Endothelial cell of umbilical vein (primary cell): ENCODE data around the gene FLT4. TPM values are rescaled to one million over a fixed set of nuclear protein-coding genes. Genes with fewer than 3 reads are reported as not detected.

Source experiments
- BruUV-seq: library from RNA; stranded (reverse); fragments of 400-500 nt; replicated peaks from 2 replicates; lab custom pipeline; 2021; lab: Mats Ljungman, UMichigan
- CTCF ChIA-PET: fragments of 300-600, 350-600 bp; sonication (Branson Sonifier 250); formaldehyde crosslinking; loops from one replicate; lab custom pipeline; 2021; ENCODE audit warnings: antibody characterized with exemption, inconsistent platforms; lab: Charles Lee
- POLR2A ChIA-PET: fragments of 300-600, 350-600 bp; sonication (Branson Sonifier 250); formaldehyde crosslinking; loops from one replicate; lab custom pipeline; 2021; ENCODE audit warnings: antibody characterized with exemption, inconsistent platforms; lab: Charles Lee
- DNase-seq: peaks from one replicate; pipeline ENCODE4 v3.0.0-alpha.2; 2011; ENCODE audit warnings: low read depth, low spot score
- FAIRE-seq: peaks from 2 replicates; lab custom pipeline; 2011; peaks lifted over from hg19 to GRCh38; lab: Jason Lieb, UNC
- H2AFZ ChIP-seq: 2 replicates; pipeline ENCODE4 v1.6.0; 2012; ENCODE audit warnings: low read depth, low read length, control low read depth, inconsistent platforms
- H3K27ac ChIP-seq: 2 replicates; pipeline ENCODE4 v1.5.1; 2011; ENCODE audit warnings: low read depth, mild to moderate bottlenecking, control low read depth, low read length, moderate library complexity; ENCODE audit not compliant: insufficient read depth
- H3K27me3 ChIP-seq, 2 experiments: 2 replicates each; pipeline versions ENCODE4 v1.6.0 to v1.6.1; 2011; ENCODE audit warnings: low read length in 2 of 2, mixed read lengths in 1 of 2; ENCODE audit not compliant: control insufficient read depth in 2 of 2, insufficient read depth in 2 of 2
- H3K36me3 ChIP-seq, 2 experiments: 2 replicates in 1 of 2; 3 replicates in 1 of 2; pipeline ENCODE4 v1.5.1; 2011; ENCODE audit warnings: low read length in 2 of 2, mild to moderate bottlenecking in 1 of 2, moderate library complexity in 1 of 2; ENCODE audit not compliant: control insufficient read depth in 2 of 2, insufficient read depth in 2 of 2; ENCODE audit errors: extremely low read depth in 1 of 2
- H3K4me1 ChIP-seq: 3 replicates; pipeline ENCODE4 v1.5.1; 2011; ENCODE audit warnings: mild to moderate bottlenecking, low read length; ENCODE audit not compliant: control insufficient read depth, insufficient read depth; ENCODE audit errors: extremely low read depth
- H3K4me2 ChIP-seq: 2 replicates; pipeline ENCODE4 v1.6.1; 2011; ENCODE audit warnings: low read length, control low read depth, mixed read lengths; ENCODE audit not compliant: insufficient read depth
- H3K4me3 ChIP-seq, 3 experiments: fragments of 200-600 bp in 1 of 3; sonication (generic), shearing (Covaris generic) in 1 of 3; replicated peaks in 1 of 3; 2 replicates each; pipeline ENCODE4 v1.5.1; 2011 to 2016; ENCODE audit warnings: control low read depth in 3 of 3, low read length in 3 of 3, mild to moderate bottlenecking in 2 of 3, inconsistent platforms in 1 of 3, low read depth in 1 of 3, moderate library complexity in 1 of 3; ENCODE audit not compliant: insufficient read depth in 1 of 3
- H3K79me2 ChIP-seq: 2 replicates; pipeline ENCODE4 v1.6.0; 2012; ENCODE audit warnings: low read length, inconsistent platforms; ENCODE audit not compliant: control insufficient read depth, insufficient read depth
- H3K9ac ChIP-seq: replicated peaks from 2 replicates; pipeline ENCODE3; 2011; ENCODE audit warnings: low read length, control low read depth; ENCODE audit not compliant: insufficient read depth; ENCODE audit errors: extremely low read depth
- H3K9me1 ChIP-seq: replicated peaks from 3 replicates; pipeline ENCODE4 v1.6.0; 2011; ENCODE audit warnings: mild to moderate bottlenecking, low read length; ENCODE audit not compliant: control insufficient read depth, insufficient read depth; ENCODE audit errors: extremely low read depth
- H3K9me3 ChIP-seq: replicated peaks from 2 replicates; pipeline ENCODE4 v1.5.1; 2012; ENCODE audit warnings: low read length, inconsistent platforms; ENCODE audit not compliant: control insufficient read depth, insufficient read depth
- H4K20me1 ChIP-seq: replicated peaks from 2 replicates; pipeline ENCODE3; 2011; ENCODE audit warnings: mild to moderate bottlenecking, low read length; ENCODE audit not compliant: control insufficient read depth, insufficient read depth; ENCODE audit errors: extremely low read depth
- EZH2 ChIP-seq: IDR thresholded peaks from 2 replicates; pipeline ENCODE4 v1.6.1; 2012; ENCODE audit warnings: borderline replicate concordance, low read depth, mild to moderate bottlenecking, moderate library complexity, low read length, inconsistent platforms; ENCODE audit not compliant: severe bottlenecking
- FOS ChIP-seq: IDR thresholded peaks from 2 replicates; pipeline ENCODE4 v1.6.1; 2011; ENCODE audit warnings: mild to moderate bottlenecking, low read length, moderate library complexity, borderline replicate concordance; ENCODE audit not compliant: insufficient read depth
- GATA2 ChIP-seq: IDR thresholded peaks from 2 replicates; pipeline ENCODE4 v1.7.0; 2011; ENCODE audit warnings: low read depth, mild to moderate bottlenecking, moderate library complexity, mixed read lengths, low read length; ENCODE audit not compliant: insufficient read length, insufficient read depth
- MAX ChIP-seq: IDR thresholded peaks from 2 replicates; pipeline ENCODE4 v1.6.1; 2011; ENCODE audit not compliant: insufficient read depth, insufficient read length
- MYC ChIP-seq: IDR thresholded peaks from one replicate; pipeline ENCODE4 v1.6.1; 2011; ENCODE audit warnings: mild to moderate bottlenecking, low read depth, low read length
- POLR2AphosphoS5 ChIP-seq: IDR thresholded peaks from 2 replicates; pipeline ENCODE4 v1.6.1; 2012; ENCODE audit warnings: low read depth, mild to moderate bottlenecking, control low read depth, low read length, moderate library complexity; ENCODE audit not compliant: insufficient read depth
- dilution Hi-C: fragments of 300-500 bp; cut with MboI; formaldehyde crosslinking; loops from one replicate; pipeline ENCODE4 v1.15.0; 2019; ENCODE audit warnings: low sequenced_read_pairs; ENCODE audit not compliant: extremely low pct_ligation_motif_present
- intact Hi-C: fragments of 100-400 bp; cut with micrococcal nuclease; formaldehyde crosslinking; loops from one replicate; pipeline ENCODE4 v1.10.0; 2022
- polyA plus RNA-seq, 4 experiments: library from polyadenylated mRNA; depleted of rRNA in 3 of 4; stranded (reverse) in 3 of 4; unstranded in 1 of 4; fragments of >200 nt; gene quantifications; 2 replicates each; pipeline versions ENCODE4 v1.2.1 to v1.2.3, GENCODE V29; 2011 to 2012; ENCODE audit warnings: missing spikeins in 1 of 4
- total RNA-seq: library from RNA; stranded (reverse); gene quantifications from 2 replicates; pipeline ENCODE4 v1.2.3, GENCODE V29; 2021

Gene FLT4
- total and polyA plus RNA-seq, 2 donors (not counting 3 experiments of a cell fraction or from before 2014, with no cell fraction given), result 44.4 to 71.5 TPM

- no TSS peak for BruUV-seq
- H3K4me1 ChIP-seq, result peaks cover 3% of the 10 kb centered on the region
- TF ChIP-seq GATA2 (no peak), FOS (no peak), MYC (no peak), EZH2 (no peak), MAX (no peak)
- intact Hi-C loops (no loop called here), dilution Hi-C loops (no loop called here)
- no peak overlapping the region for H3K4me3 ChIP-seq
- H3K79me2 ChIP-seq, result no peaks in the 10 kb centered on the region
- DNase-seq (no peak), FAIRE-seq (no peak)
- POLR2A ChIA-PET, result no interaction called here
- no peak overlapping the region for H2AFZ ChIP-seq
- no peaks in the 10 kb centered on the region for H3K27me3 ChIP-seq
- no peaks in the 10 kb centered on the region for H3K9me3 ChIP-seq
- no peak overlapping the region for H3K9ac ChIP-seq
- H3K9me1 ChIP-seq, result no peaks in the 10 kb centered on the region
- no peak overlapping the region for H3K4me2 ChIP-seq
- no peaks in the 10 kb centered on the region for H3K36me3 ChIP-seq
- H4K20me1 ChIP-seq, result no peaks in the 10 kb centered on the region
- no peak overlapping the region for H3K27ac ChIP-seq
- CTCF ChIA-PET, result no interaction called here
Observed at GRCh38 chr5:180598316-180598701, 51.1 kb downstream of the FLT4 start.

- dilution Hi-C loops (no loop called here), intact Hi-C loops (no loop called here)
- Histone ChIP-seq H3K9ac (no peak overlapping the region), H2AFZ (no peak overlapping the region), H3K4me1 (no peaks in the 10 kb centered on the region), H3K4me2 (no peak overlapping the region), H3K27me3 (peaks cover 6 to 9% of the 10 kb centered on the region in 2 experiments), H3K36me3 (no peaks in the 10 kb centered on the region), H3K27ac (no peak overlapping the region), H3K9me1 (no peaks in the 10 kb centered on the region), H3K79me2 (no peaks in the 10 kb centered on the region), H4K20me1 (no peaks in the 10 kb centered on the region), H3K4me3 (no peak overlapping the region), H3K9me3 (no peaks in the 10 kb centered on the region)
- BruUV-seq, result no TSS peak
- FAIRE-seq (no peak), DNase-seq (no peak)
- CTCF ChIA-PET, result no interaction called here
- TF ChIP-seq MAX, result no peak
- no peak for TF ChIP-seq GATA2
- TF ChIP-seq POLR2AphosphoS5, result no peak
- no peak for TF ChIP-seq MYC
- POLR2A ChIA-PET, result no interaction called here
Observed at GRCh38 chr5:180596668-180597231, 52.6 kb downstream of the FLT4 start.
